Neural cell (in vitro differentiated cells): Measurements from ENCODE around the gene LRRC8E. TPM values are rescaled to one million over a fixed set of nuclear protein-coding genes. Genes with fewer than 3 reads are reported as not detected.

Experiments used
- H2AFZ ChIP-seq: fragments of 200-600, 300-800 bp; sonication (generic), shearing (Covaris generic); 2 replicates; pipeline ENCODE4 v1.6.0; 2014; ENCODE audit warnings: low read depth, mild to moderate bottlenecking, antibody characterized with exemption, low read length, moderate library complexity
- H3F3A ChIP-seq: fragments of 200-600 bp; shearing (Covaris generic); 2 replicates; pipeline ENCODE4 v1.6.1; 2016; ENCODE audit warnings: mild to moderate bottlenecking, moderate library complexity, mixed read lengths, antibody characterized with exemption, low read length; ENCODE audit not compliant: insufficient read depth, poor library complexity, severe bottlenecking
- H3K27ac ChIP-seq: fragments of 200-600, 300-800 bp; sonication (generic), shearing (Covaris generic); 2 replicates; pipeline ENCODE4 v1.5.1; 2014; ENCODE audit warnings: mild to moderate bottlenecking, low read length, moderate library complexity
- H3K27me3 ChIP-seq: fragments of 300-800, 200-600 bp; sonication (generic), shearing (Covaris generic); 2 replicates; pipeline ENCODE4 v1.6.0; 2014; ENCODE audit warnings: mild to moderate bottlenecking, low read depth, low read length, moderate library complexity; ENCODE audit not compliant: insufficient read depth
- H3K36me3 ChIP-seq: fragments of 300-800, 200-600 bp; sonication (generic), shearing (Covaris generic); 2 replicates; pipeline ENCODE4 v1.5.1; 2014; ENCODE audit warnings: mild to moderate bottlenecking, antibody characterized with exemption, low read length, moderate library complexity; ENCODE audit not compliant: insufficient read depth
- H3K4me2 ChIP-seq: fragments of 300-800, 200-600 bp; sonication (generic), shearing (Covaris generic); 2 replicates; pipeline ENCODE4 v1.6.0; 2014; ENCODE audit warnings: mild to moderate bottlenecking, low read length
- H3K4me3 ChIP-seq: fragments of 300-800, 200-600 bp; sonication (generic), shearing (Covaris generic); 2 replicates; pipeline ENCODE4 v1.5.1; 2014; ENCODE audit warnings: mild to moderate bottlenecking, low read length, moderate library complexity
- H3K79me2 ChIP-seq: fragments of 200-600 bp; shearing (Covaris generic); replicated peaks from 2 replicates; pipeline ENCODE4 v1.6.0; 2014; ENCODE audit warnings: mild to moderate bottlenecking, low read length, moderate library complexity; ENCODE audit not compliant: insufficient read depth
- H3K9ac ChIP-seq: fragments of 300-800, 200-600 bp; sonication (generic), shearing (Covaris generic); 2 replicates; pipeline ENCODE4 v1.6.1; 2016; ENCODE audit warnings: mild to moderate bottlenecking, low read length, mixed read lengths
- H3K9me2 ChIP-seq: fragments of 200-600 bp; shearing (Covaris generic); 2 replicates; pipeline ENCODE4 v1.6.1; 2016; ENCODE audit warnings: mild to moderate bottlenecking, low read length, mixed read lengths; ENCODE audit not compliant: insufficient read depth
- H3K9me3 ChIP-seq: fragments of 200-600, 300-800 bp; sonication (generic), shearing (Covaris generic); 2 replicates; pipeline ENCODE4 v1.6.1; 2016; ENCODE audit warnings: mild to moderate bottlenecking, mixed run types, low read length, moderate library complexity, mixed read lengths
- H4K20me1 ChIP-seq: fragments of 200-600 bp; shearing (Covaris generic); 2 replicates; pipeline ENCODE4 v1.6.1; 2016; ENCODE audit warnings: mild to moderate bottlenecking, mixed run types; ENCODE audit not compliant: insufficient read depth
- EP300 ChIP-seq: fragments of 450-650 bp; conservative IDR thresholded peaks from 2 replicates; pipeline ENCODE4 v1.6.1; 2014; ENCODE audit warnings: antibody characterized with exemption, mild to moderate bottlenecking, moderate library complexity; ENCODE audit not compliant: poor library complexity, severe bottlenecking
- EZH2 ChIP-seq: fragments of 200-600, 300-800 bp; shearing (Covaris generic), sonication (generic); IDR thresholded peaks from 2 replicates; pipeline ENCODE4 v1.6.1; 2014; ENCODE audit warnings: antibody characterized with exemption, low read length, borderline replicate concordance, mild to moderate bottlenecking; ENCODE audit not compliant: insufficient read depth, poor library complexity, severe bottlenecking
- MXI1 ChIP-seq: fragments of 450-650 bp; conservative IDR thresholded peaks from 2 replicates; pipeline ENCODE4 v1.6.1; 2014; ENCODE audit warnings: antibody characterized with exemption, mild to moderate bottlenecking; ENCODE audit not compliant: poor library complexity, severe bottlenecking
- POLR2AphosphoS5 ChIP-seq: IDR thresholded peaks from 2 replicates; pipeline ENCODE4 v1.6.1; 2012
- RAD21 ChIP-seq: fragments of 450-650 bp; conservative IDR thresholded peaks from 2 replicates; pipeline ENCODE4 v1.6.1; 2014; ENCODE audit warnings: antibody characterized with exemption, mild to moderate bottlenecking, moderate library complexity
- REST ChIP-seq: IDR thresholded peaks from 2 replicates; pipeline ENCODE4 v1.6.1; 2012; ENCODE audit warnings: borderline replicate concordance
- SMC3 ChIP-seq: fragments of 450-650 bp; conservative IDR thresholded peaks from 2 replicates; pipeline ENCODE4 v1.6.1; 2014; ENCODE audit warnings: antibody characterized with exemption, mild to moderate bottlenecking, moderate library complexity; ENCODE audit not compliant: poor library complexity
- TAF1 ChIP-seq: IDR thresholded peaks from 2 replicates; pipeline ENCODE4 v1.6.1; 2012; ENCODE audit warnings: low read depth
- polyA plus RNA-seq: library from polyadenylated mRNA; depleted of rRNA; stranded (reverse); fragments of >200 nt; gene quantifications from 2 replicates; pipeline ENCODE4 v1.2.3, GENCODE V29; 2014
- TF ChIP-seq, protein P1 (sequence below): fragments of 450-650 bp; IDR thresholded peaks from 2 replicates; pipeline ENCODE4 v1.5.1; 2014; ENCODE audit warnings: antibody characterized with exemption, mild to moderate bottlenecking, moderate library complexity; ENCODE audit not compliant: poor library complexity, severe bottlenecking

LRRC8E gene
- polyA plus RNA-seq, 1 donor from 2014 or later: not detected

DNA sequence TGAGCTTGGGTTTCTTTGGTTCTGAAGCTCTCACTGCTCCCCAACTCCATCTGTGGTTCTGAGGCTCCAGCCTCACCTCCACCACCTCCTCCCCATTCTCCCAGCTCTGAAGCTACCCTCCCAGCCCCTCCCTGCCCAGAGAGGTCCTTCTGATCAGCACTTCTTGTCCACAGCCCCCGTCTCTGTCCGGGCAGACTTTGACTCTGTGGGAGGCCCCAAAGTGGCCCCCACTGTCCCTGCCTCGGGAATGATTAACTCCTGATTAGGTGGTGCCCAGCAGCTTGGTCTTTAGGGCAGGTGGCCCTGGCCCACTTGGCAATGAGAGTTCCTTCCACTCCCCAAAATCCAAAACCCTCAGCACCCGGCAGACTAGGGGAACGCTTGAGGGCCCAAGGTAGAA is 43.9 kb upstream of the LRRC8E start:
- no peaks in the 10 kb centered on the region for H3K27me3 ChIP-seq
- no peaks in the 10 kb centered on the region for H3K9me3 ChIP-seq
- H3K27ac ChIP-seq: no peak overlapping the region
- no peak overlapping the region for H3K9ac ChIP-seq
- no peaks in the 10 kb centered on the region for H3K9me2 ChIP-seq
- H3K36me3 ChIP-seq: no peaks in the 10 kb centered on the region
- peaks cover 2% of the 10 kb centered on the region for H3K79me2 ChIP-seq
- no peak overlapping the region for H2AFZ ChIP-seq
- no peaks in the 10 kb centered on the region for H3F3A ChIP-seq
- TF ChIP-seq EZH2 (no peak), REST (no peak), MXI1 (no peak), RAD21 (no peak), SMC3 (no peak), POLR2AphosphoS5 (no peak), TAF1 (no peak), EP300 (no peak)
- TF ChIP-seq, protein P1, sequence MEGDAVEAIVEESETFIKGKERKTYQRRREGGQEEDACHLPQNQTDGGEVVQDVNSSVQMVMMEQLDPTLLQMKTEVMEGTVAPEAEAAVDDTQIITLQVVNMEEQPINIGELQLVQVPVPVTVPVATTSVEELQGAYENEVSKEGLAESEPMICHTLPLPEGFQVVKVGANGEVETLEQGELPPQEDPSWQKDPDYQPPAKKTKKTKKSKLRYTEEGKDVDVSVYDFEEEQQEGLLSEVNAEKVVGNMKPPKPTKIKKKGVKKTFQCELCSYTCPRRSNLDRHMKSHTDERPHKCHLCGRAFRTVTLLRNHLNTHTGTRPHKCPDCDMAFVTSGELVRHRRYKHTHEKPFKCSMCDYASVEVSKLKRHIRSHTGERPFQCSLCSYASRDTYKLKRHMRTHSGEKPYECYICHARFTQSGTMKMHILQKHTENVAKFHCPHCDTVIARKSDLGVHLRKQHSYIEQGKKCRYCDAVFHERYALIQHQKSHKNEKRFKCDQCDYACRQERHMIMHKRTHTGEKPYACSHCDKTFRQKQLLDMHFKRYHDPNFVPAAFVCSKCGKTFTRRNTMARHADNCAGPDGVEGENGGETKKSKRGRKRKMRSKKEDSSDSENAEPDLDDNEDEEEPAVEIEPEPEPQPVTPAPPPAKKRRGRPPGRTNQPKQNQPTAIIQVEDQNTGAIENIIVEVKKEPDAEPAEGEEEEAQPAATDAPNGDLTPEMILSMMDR: no peak
- H4K20me1 ChIP-seq: no peaks in the 10 kb centered on the region
- no peak overlapping the region for H3K4me3 ChIP-seq
- H3K4me2 ChIP-seq: no peak overlapping the region

DNA sequence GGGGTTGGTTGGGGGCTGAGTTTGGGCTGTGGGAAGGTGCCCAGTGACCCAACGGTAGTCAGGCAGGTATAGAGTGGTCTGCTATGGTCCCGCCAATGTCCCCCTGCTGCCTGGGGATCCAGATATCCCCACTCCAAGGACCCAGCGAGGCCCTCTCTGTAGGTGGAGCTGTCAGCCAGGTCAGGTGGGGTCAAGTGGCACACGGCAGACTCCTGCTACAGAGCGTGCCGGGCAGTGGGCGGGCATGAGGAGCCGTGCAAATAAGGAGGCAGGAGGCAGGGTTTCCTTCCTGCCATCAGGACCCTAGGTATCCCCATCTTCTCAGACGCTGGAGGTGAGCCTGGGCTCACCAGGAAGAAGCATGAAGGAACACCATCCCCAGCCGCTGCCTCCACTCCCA is 43.4 kb upstream of the LRRC8E start:
- H3K4me2 ChIP-seq: no peak overlapping the region
- H3K36me3 ChIP-seq: no peaks in the 10 kb centered on the region
- H3K4me3 ChIP-seq: no peak overlapping the region
- H4K20me1 ChIP-seq: no peaks in the 10 kb centered on the region
- no peak overlapping the region for H2AFZ ChIP-seq
- TF ChIP-seq TAF1: no peak
- TF ChIP-seq, protein P1: no peak
- TF ChIP-seq REST: no peak
- no peak for TF ChIP-seq EP300
- no peaks in the 10 kb centered on the region for H3F3A ChIP-seq
- no peak overlapping the region for H3K27ac ChIP-seq
- H3K79me2 ChIP-seq: peaks cover 2% of the 10 kb centered on the region
- H3K9me2 ChIP-seq: no peaks in the 10 kb centered on the region
- no peak overlapping the region for H3K9ac ChIP-seq
- no peaks in the 10 kb centered on the region for H3K9me3 ChIP-seq
- no peaks in the 10 kb centered on the region for H3K27me3 ChIP-seq
